Thymus (tissue), 11 donors: ENCODE measurements around the gene SOAT1. TPM values are rescaled to one million over a fixed set of nuclear protein-coding genes. Genes with fewer than 3 reads are reported as not detected.
"Not testable (repeated sequence)": the region's sequence is repeated elsewhere in the genome, so short reads cannot be mapped to it uniquely, and the experiment has no call there.

Experiments used
- DNase-seq, 9 donors: peaks; one replicate each; pipeline ENCODE4 v3.0.0-alpha.2; 2013; ENCODE audit warnings: low spot score in 9 of 9, low read depth in 6 of 9, missing footprints in 1 of 9
- H3K27ac ChIP-seq, 2 donors: one replicate each; pipeline ENCODE4 v1.5.1; 2013; ENCODE audit warnings: control low read depth in 1 of 2, low read depth in 1 of 2, low read length in 1 of 2, mild to moderate bottlenecking in 1 of 2, moderate library complexity in 1 of 2
- H3K27me3 ChIP-seq, 2 donors: one replicate each; pipeline ENCODE4 v1.5.1; 2013; ENCODE audit warnings: low read length in 1 of 2; ENCODE audit not compliant: control insufficient read depth in 2 of 2, insufficient read depth in 1 of 2
- H3K36me3 ChIP-seq, 2 donors: one replicate each; pipeline ENCODE4 v1.5.1; 2013; ENCODE audit warnings: low read length in 1 of 2, mild to moderate bottlenecking in 1 of 2, moderate library complexity in 1 of 2; ENCODE audit not compliant: control insufficient read depth in 2 of 2, insufficient read depth in 2 of 2
- H3K4me1 ChIP-seq, 2 donors: one replicate each; pipeline ENCODE4 v1.5.1; 2013; ENCODE audit warnings: low read length in 2 of 2; ENCODE audit not compliant: control insufficient read depth in 2 of 2, insufficient read depth in 2 of 2
- H3K4me3 ChIP-seq, 2 donors: one replicate each; pipeline ENCODE4 v1.5.1; 2013; ENCODE audit warnings: low read length in 2 of 2, control low read depth in 1 of 2, mild to moderate bottlenecking in 1 of 2
- H3K9me3 ChIP-seq, 2 donors: one replicate each; pipeline ENCODE4 v1.5.1; 2013; ENCODE audit warnings: low read length in 1 of 2, mild to moderate bottlenecking in 1 of 2; ENCODE audit not compliant: control insufficient read depth in 2 of 2, insufficient read depth in 1 of 2
- WGBS: extraction: QIAGEN DNeasy Blood & Tissue Kit; methylation state at CpG from one replicate; pipeline ENCODE4 v1.1.7; 2013; 5-methylcytosine and 5-hydroxymethylcytosine counted together
- polyA plus RNA-seq: library from polyadenylated mRNA; stranded (reverse); fragments of 200-250 nt; gene quantifications from one replicate; pipeline ENCODE4 v1.2.3, GENCODE V29; 2013
- total RNA-seq: library from RNA; stranded (reverse); fragments of 120-200 nt; gene quantifications from one replicate; pipeline ENCODE4 v1.2.4, GENCODE V29; 2013
- donor health status: healthy.

SOAT1 gene
- total and polyA plus RNA-seq, 2 donors, result 7.9 to 8.8 TPM

DNA sequence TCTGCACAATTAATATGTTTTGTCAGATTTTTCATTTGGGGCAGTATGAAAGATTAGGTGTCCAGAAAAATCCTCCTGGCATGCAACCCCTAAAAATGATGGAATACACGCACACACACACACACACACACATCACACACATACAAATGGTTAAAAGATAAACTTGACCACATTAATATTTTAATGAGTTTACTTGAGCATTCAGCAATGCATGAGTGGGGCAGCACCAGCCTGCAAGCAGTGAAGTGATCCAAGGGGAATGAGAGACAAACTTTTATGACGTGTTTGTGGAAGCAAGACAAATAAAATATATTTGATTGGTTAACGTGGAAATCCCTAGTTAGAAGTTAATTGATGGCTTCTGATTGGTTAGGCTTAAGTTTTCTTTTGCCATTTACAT, 29.1 kb upstream of the SOAT1 start:
- DNase-seq, result no peak
- H3K4me1 ChIP-seq, result no peaks in the 10 kb centered on the region
- no peaks in the 10 kb centered on the region for H3K27me3 ChIP-seq
- 92% methylated on average over 3 of the region's 3 CpGs for WGBS
- H3K27ac ChIP-seq, result no peak overlapping the region
- H3K36me3 ChIP-seq, result no peaks in the 10 kb centered on the region
- no peak overlapping the region for H3K4me3 ChIP-seq
- H3K9me3 ChIP-seq, result no peaks in the 10 kb centered on the region

DNA sequence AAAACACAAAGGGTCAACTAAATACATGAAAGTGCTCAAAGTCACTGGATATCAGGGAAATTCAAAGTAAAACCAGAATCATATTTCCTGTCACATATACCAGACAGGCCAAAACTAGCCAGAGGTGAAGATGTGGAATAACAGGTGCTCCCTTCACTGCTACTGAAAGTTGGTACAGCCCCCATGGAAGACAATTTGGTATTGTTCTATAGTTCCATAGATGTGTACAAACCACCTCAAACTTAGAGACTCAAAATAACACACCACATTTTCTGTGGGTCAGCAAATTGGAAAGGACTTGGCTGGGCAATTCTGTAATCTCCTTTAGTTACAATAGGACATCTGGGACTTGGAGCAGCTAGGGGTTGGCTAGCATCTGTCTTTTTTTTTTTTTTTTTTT, 24.5 kb upstream of the SOAT1 start:
- H3K27ac ChIP-seq, result no peak overlapping the region
- DNase-seq, result no peak
- no peaks in the 10 kb centered on the region for H3K36me3 ChIP-seq
- no peak overlapping the region for H3K4me3 ChIP-seq
- no peaks in the 10 kb centered on the region for H3K4me1 ChIP-seq
- H3K27me3 ChIP-seq, result no peaks in the 10 kb centered on the region
- no peaks in the 10 kb centered on the region for H3K9me3 ChIP-seq

DNA sequence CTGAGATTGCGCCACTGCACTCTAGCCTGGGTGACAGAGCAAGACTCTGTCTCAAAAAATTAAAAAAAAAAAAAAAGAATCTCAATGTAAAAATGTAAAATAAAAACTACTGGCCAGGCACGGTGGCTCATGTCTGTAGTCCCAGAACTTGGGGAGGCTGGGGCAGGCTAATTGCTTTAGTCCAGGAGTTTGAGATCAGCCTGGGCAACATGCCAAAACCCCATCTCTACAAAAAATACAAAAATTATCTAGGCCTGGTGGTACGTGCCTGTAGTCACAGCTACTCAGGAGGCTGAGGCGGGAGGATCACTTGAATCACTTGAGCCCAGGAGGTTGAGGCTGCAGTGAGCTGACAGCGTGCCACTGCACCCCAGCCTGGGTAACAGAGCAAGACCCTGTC, 19.2 kb upstream of the SOAT1 start:
- DNase-seq, H3K27me3 ChIP-seq, H3K4me3 ChIP-seq, H3K27ac ChIP-seq, H3K36me3 ChIP-seq, H3K9me3 ChIP-seq, H3K4me1 ChIP-seq: not testable (repeated sequence)
- 97% methylated on average over 5 of the region's 5 CpGs for WGBS

DNA sequence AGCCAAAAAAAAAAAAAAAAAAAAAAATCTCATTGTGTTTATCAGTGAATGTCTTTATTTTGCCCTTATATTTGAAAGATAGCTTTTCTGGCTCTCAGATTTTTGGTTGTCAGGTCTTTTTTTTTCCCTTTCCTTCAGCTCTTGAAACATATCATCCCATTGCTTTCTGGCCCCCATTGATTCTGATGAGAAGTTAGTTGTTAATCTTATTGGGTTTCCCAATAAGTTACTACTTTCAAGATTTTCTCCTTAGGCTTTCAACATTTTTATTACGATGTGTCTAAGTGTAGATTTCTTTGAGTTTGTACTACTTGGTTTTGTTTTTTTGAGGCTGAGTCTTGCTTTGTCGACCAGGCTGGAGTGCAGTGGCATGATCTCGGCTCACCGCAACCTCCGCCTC, 14.7 kb upstream of the SOAT1 start:
- no peak for DNase-seq
- no peaks in the 10 kb centered on the region for H3K27me3 ChIP-seq
- no peaks in the 10 kb centered on the region for H3K4me1 ChIP-seq
- H3K9me3 ChIP-seq, result peaks cover 0 to 4% of the 10 kb centered on the region in 2 donors
- H3K27ac ChIP-seq, result no peak overlapping the region
- no peaks in the 10 kb centered on the region for H3K36me3 ChIP-seq
- WGBS, result 98% methylated on average over 5 of the region's 5 CpGs
- H3K4me3 ChIP-seq, result no peak overlapping the region

DNA sequence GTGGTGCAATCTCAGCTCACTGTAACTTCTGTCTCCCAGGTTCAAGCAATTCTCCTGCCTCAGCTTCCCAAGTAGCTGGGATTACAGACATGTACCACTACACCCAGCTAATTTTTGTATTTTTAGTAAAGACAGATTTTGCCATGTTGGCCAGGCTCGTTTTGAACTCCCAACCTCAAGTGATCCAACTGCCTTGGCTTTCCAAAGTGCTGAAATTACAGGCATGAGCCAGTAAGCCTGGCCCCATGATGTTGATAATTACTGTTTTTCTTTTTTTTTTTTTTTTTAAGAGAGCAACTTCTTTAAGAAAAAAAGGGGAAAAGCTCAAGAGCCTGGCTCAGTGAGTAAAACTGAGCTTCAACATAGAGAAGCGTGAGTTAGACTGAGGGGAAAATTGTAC, 9.6 kb upstream of the SOAT1 start:
- Histone ChIP-seq H3K4me3 (no peak overlapping the region), H3K9me3 (peaks cover 0 to 4% of the 10 kb centered on the region in 2 donors), H3K36me3 (no peaks in the 10 kb centered on the region), H3K27ac (no peak overlapping the region), H3K4me1 (no peaks in the 10 kb centered on the region), H3K27me3 (no peaks in the 10 kb centered on the region)
- DNase-seq, result no peak
- WGBS, result 92% methylated on average over 2 of the region's 2 CpGs

DNA sequence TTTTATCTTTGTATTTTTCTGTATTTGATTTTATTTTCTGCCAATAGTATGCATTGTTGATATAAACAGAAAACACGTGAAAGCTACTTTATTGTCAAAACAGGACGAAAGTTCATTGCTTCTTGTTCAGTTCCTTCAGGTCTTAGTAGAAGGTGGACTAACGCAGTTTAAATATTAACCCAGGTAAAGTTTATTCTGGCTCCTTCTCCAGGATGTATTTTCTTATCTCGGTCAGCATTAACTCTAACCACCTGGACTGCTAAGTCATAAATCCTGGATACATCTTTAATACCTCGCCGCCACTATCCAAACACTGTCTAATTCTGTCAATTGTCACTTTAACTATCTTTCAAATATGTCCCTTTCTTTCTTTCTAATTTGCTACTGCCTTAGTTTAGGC, 5.7 kb upstream of the SOAT1 start:
- H3K36me3 ChIP-seq, result no peaks in the 10 kb centered on the region
- no peak overlapping the region for H3K27ac ChIP-seq
- H3K4me3 ChIP-seq, result no peak overlapping the region
- DNase-seq, result no peak
- H3K4me1 ChIP-seq, result no peaks in the 10 kb centered on the region
- 99% methylated on average over 6 of the region's 6 CpGs for WGBS
- no peaks in the 10 kb centered on the region for H3K27me3 ChIP-seq
- H3K9me3 ChIP-seq, result no peaks in the 10 kb centered on the region

DNA sequence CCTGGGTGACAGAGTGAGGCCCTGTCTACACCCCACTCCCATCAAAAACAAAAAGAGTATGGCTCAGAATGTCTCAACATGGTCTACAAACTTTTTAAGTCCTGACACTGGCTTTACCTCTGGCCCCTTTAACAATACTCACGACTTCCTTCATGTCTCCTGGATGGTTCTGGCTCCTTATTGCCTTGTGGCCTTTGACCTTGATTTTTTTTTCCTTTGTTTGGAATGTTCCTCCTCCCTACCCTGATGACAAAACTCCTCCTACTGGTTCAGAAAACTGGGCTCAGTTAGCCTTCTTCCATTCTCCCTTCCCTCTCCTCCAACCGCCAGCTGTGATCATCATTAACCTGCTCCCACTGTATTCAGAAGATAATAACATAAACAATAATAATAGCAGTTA, 4.6 kb upstream of the SOAT1 start:
- no peaks in the 10 kb centered on the region for H3K36me3 ChIP-seq
- no peaks in the 10 kb centered on the region for H3K27me3 ChIP-seq
- H3K9me3 ChIP-seq, result no peaks in the 10 kb centered on the region
- no peak overlapping the region for H3K27ac ChIP-seq
- H3K4me1 ChIP-seq, result peaks cover 3 to 4% of the 10 kb centered on the region in 2 donors
- DNase-seq, result no peak
- 97% methylated on average over 2 of the region's 2 CpGs for WGBS
- no peak overlapping the region for H3K4me3 ChIP-seq

DNA sequence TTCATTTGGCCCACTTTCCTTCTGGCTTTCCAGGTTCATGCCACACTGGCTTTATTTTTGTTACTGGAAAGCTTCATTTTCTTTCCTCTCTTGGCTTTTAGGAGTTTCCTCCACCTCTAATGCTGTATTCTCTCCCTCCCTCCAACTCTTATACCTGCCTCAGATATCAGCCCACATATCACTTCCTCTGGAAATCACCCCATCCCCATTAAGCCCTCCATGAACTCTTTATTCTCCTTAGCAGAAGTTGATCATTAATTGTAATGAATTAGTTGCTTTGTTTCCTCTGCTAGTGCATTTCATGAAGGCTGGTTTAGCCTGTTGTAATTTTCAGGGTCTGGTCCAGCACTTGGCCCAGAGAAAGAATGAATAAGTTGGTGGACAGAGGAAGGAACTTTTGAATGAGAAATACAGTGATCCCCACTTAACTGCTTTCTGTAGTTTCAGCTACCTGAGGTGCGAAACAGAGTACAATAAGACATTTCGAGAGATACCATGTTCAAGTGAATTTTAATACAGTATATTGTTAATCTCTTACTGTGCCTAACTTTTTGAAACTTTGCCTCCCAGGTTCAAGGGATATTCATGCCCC, 1.7 kb downstream of the SOAT1 start:
- Histone ChIP-seq H3K4me1 (peaks cover 14 to 17% of the 10 kb centered on the region in 2 donors), H3K4me3 (no peak overlapping the region), H3K9me3 (no peaks in the 10 kb centered on the region), H3K36me3 (no peaks in the 10 kb centered on the region), H3K27ac (no peak overlapping the region), H3K27me3 (no peaks in the 10 kb centered on the region)
- WGBS, result 96% methylated on average over 2 of the region's 2 CpGs
- DNase-seq, result no peak

DNA sequence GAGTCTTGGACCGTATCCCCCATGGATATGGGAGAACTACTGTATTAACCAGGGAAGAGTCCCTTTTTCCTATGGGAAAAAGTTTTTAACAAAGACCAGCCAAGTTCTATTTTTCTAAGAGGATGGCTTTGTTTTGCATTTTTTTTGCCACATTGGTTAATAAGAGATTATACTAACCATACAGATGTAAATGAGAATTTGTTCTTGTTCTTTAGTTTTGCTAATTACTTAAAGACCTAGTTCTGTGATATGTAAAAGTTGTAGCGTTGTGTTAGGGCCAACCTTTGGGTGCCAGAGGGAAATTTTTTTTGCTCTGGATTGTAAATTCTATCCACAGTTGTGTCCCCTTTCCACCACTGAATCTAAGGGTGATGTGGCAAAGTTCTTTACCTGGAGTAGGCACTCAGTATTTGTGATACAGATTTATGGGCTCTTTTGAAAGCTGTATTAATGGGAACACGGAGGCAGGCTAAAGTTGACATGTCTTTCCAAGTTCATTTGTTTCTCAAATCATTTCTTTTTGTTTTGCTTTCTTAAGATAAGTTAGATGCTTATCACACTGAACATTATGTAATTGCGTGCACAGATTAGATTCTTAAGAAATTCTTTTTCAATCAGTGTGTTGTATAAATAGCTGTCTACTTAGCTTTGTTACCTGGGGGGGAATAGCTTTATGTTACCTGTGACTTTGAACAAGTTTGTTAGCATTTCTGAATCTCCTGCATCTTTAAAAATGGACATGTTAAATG, 2.9 kb downstream of the SOAT1 start:
- 98% methylated on average over 4 of the region's 4 CpGs for WGBS
- no peak overlapping the region for H3K27ac ChIP-seq
- H3K27me3 ChIP-seq, result no peaks in the 10 kb centered on the region
- H3K4me1 ChIP-seq, result peaks cover 14 to 17% of the 10 kb centered on the region in 2 donors
- no peak for DNase-seq
- no peaks in the 10 kb centered on the region for H3K9me3 ChIP-seq
- H3K4me3 ChIP-seq, result no peak overlapping the region
- no peaks in the 10 kb centered on the region for H3K36me3 ChIP-seq
